Ovary (tissue), 9 donors: Measurements from ENCODE around the gene ANO10. TPM values are rescaled to one million over a fixed set of nuclear protein-coding genes. Genes with fewer than 3 reads are reported as not detected.

Experiments used
- DNase-seq, 5 donors: peaks; one replicate each; pipeline ENCODE4 v3.0.0-alpha.2; 2019 to 2020
- H3K27ac ChIP-seq, 2 donors: fragments of 200-600 bp; one replicate each; pipeline versions ENCODE4 v1.5.1 to v1.8.0; 2019 to 2022
- H3K27me3 ChIP-seq: fragments of 200-600 bp; one replicate; pipeline ENCODE4 v1.8.0; 2022
- H3K36me3 ChIP-seq: fragments of 200-600 bp; sonication (generic); one replicate; pipeline ENCODE4 v1.5.1; 2019
- H3K4me1 ChIP-seq: one replicate; pipeline ENCODE4 v1.8.1; 2013; ENCODE audit warnings: mild to moderate bottlenecking, moderate library complexity; ENCODE audit not compliant: insufficient read depth
- H3K4me3 ChIP-seq: fragments of 200-600 bp; sonication (generic); one replicate; pipeline ENCODE4 v1.5.1; 2017
- H3K9me3 ChIP-seq, 2 donors: fragments of 200-600 bp in 1 of 2; sonication (generic) in 1 of 2; one replicate each; pipeline versions ENCODE4 v1.5.1 to v1.8.1; 2013 to 2019; ENCODE audit warnings: mild to moderate bottlenecking in 1 of 2, moderate library complexity in 1 of 2
- CTCF ChIP-seq, 3 donors: fragments of 450-650 bp in 2 of 3; fragments of 200-600 bp in 1 of 3; IDR thresholded peaks; one replicate each; pipeline versions ENCODE4 v1.5.1 to v1.8.0; 2016 to 2022; ENCODE audit warnings: antibody characterized with exemption in 3 of 3, mild to moderate bottlenecking in 1 of 3
- EP300 ChIP-seq: sonication (generic); formaldehyde crosslinking; IDR thresholded peaks from one replicate; pipeline ENCODE4 v1.6.1; 2017; ENCODE audit warnings: antibody characterized with exemption
- POLR2A ChIP-seq: fragments of 450-650 bp; IDR thresholded peaks from one replicate; pipeline ENCODE4 v1.6.1; 2017; ENCODE audit warnings: antibody characterized with exemption, mild to moderate bottlenecking, moderate library complexity
- WGBS, 3 donors: extraction: QIAGEN DNeasy Blood & Tissue Kit in 1 of 3; methylation state at CpG; one replicate each; pipeline versions ENCODE4 v1.1.5 to v1.1.7; 2013 to 2017; 5-methylcytosine and 5-hydroxymethylcytosine counted together
- intact Hi-C, 4 donors: fragments of 100-400 bp; cut with DNase I; formaldehyde crosslinking; loops; one replicate each; pipeline versions ENCODE4 v1.11.0 to v1.15.1; 2022 to 2023
- polyA plus RNA-seq, 2 donors: library from polyadenylated mRNA; stranded (reverse); fragments of 200-250 nt in 1 of 2; fragments of 350-450 nt in 1 of 2; fragmentation: Illumina TruSeq in 1 of 2; extraction: RNeasy Lipid Tissue Mini Kit (QIAGEN cat#74804) in 1 of 2; gene quantifications; one replicate each; pipeline ENCODE4 v1.2.3, GENCODE V29; 2013 to 2014
- total RNA-seq, 7 donors: library from RNA; depleted of rRNA in 2 of 7; stranded (reverse); fragments of >200 nt in 2 of 7; fragmentation: NEBNext Ultra II Directional in 3 of 7; extraction: Animal tissue kit (Norgen Biotek cat#: 25700) in 3 of 7; gene quantifications; one replicate each; pipeline versions ENCODE4 v1.1.0 to v1.2.4, GENCODE V29; 2016 to 2023
- donor health status: DM: no; HTN: no; CAD: no; lungs with moderate emphysema.
- donor health status: DM: no; HTN: no; CAD: no.
- donor health status: Bipolar disorder and iron deficiency.
- donor health status: DM: yes; HTN: yes; CAD: no.
- donor health status: DM: no; HTN: no; CAD: no.
- donor health status: DM: yes; HTN: yes; CAD: no.

Gene ANO10
- total and polyA plus RNA-seq, 9 donors, result 12.2 to 58.7 (median 21.7) TPM

DNA sequence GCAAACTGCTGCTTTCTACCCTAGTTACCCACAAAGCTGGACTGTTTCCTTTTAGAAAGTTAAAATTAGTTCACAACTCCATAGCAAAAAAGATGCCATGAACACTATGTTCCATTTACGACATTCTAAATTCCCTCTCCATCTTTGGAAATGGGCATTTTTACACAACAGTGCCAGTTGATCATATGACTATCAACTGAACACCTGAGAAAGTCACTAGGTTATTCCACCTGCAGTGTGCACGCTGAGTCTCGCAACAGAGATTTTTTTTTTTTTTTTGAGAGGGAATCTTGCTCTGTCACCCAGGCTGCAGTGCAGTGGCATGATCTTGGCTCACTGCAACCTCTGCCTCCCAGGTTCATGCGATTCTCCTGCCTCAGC, 215.2 kb downstream of the ANO10 start:
- H3K27ac ChIP-seq, result no peak overlapping the region
- WGBS, 3 donors, result 96 to 98% (median 97%) methylated on average over 4 of the region's 4 CpGs
- H3K4me3 ChIP-seq, result no peak overlapping the region
- no peaks in the 10 kb centered on the region for H3K27me3 ChIP-seq
- no peak for TF ChIP-seq EP300
- TF ChIP-seq POLR2A, result no peak
- no peak for TF ChIP-seq CTCF (IDR thresholded peaks at IDR 0.05)
- no peaks in the 10 kb centered on the region for H3K9me3 ChIP-seq
- H3K36me3 ChIP-seq, result no peaks in the 10 kb centered on the region
- DNase-seq, result no peak
- no peaks in the 10 kb centered on the region for H3K4me1 ChIP-seq
- intact Hi-C loops, result no loop called here

- intact Hi-C loops, result no loop called here
- Histone ChIP-seq H3K9me3 (no peaks in the 10 kb centered on the region), H3K27me3 (no peaks in the 10 kb centered on the region), H3K4me3 (no peak overlapping the region), H3K4me1 (no peaks in the 10 kb centered on the region), H3K27ac (no peak overlapping the region), H3K36me3 (no peaks in the 10 kb centered on the region)
- 91 to 92% (median 91%) methylated on average over 11 of the region's 11 CpGs for WGBS, 3 donors
- TF ChIP-seq EP300, result no peak
- no peak for TF ChIP-seq POLR2A
- TF ChIP-seq CTCF (IDR thresholded peaks at IDR 0.05), result no peak
- no peak for DNase-seq
These were observed 215.7 kb downstream of the ANO10 start for GRCh38 chr3:43405888-43406642.

- Histone ChIP-seq H3K9me3 (no peaks in the 10 kb centered on the region), H3K27ac (no peak overlapping the region), H3K36me3 (no peaks in the 10 kb centered on the region), H3K4me3 (no peak overlapping the region), H3K4me1 (no peaks in the 10 kb centered on the region), H3K27me3 (no peaks in the 10 kb centered on the region)
- DNase-seq, result no peak
- intact Hi-C loops, result no loop called here
- 93 to 96% (median 95%) methylated on average over 9 of the region's 9 CpGs for WGBS, 3 donors
- TF ChIP-seq POLR2A, result no peak
- TF ChIP-seq CTCF (IDR thresholded peaks at IDR 0.05), result no peak
- no peak for TF ChIP-seq EP300
These were observed 220.8 kb downstream of the ANO10 start for GRCh38 chr3:43400781-43401730.

DNA sequence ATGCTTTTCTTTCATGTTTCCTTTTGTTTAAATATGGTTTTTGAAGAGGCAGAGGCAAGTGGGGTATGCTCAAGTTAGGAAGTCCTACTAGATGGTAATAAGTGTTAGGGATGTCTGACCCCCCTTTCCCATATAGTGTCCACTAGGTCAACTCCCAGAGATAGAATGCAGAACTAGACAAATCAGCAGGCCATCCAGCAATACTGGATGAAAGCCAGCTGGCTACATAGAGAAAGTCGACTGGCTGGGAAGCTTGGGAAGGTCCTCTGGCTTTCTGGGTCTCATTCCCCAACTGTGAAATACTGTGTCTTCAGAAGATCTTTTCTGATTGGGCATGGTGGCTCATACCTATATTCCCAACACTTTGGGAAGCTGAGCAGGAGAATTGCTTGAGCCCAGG, 221.6 kb downstream of the ANO10 start:
- TF ChIP-seq POLR2A (no peak), EP300 (no peak), CTCF (IDR thresholded peaks at IDR 0.05) (no peak)
- WGBS, 3 donors, result 46 to 76% (median 52%) methylated on average over 1 of the region's 1 CpG
- no peaks in the 10 kb centered on the region for H3K4me1 ChIP-seq
- DNase-seq, result no peak
- H3K4me3 ChIP-seq, result no peak overlapping the region
- intact Hi-C loops, result no loop called here
- H3K27ac ChIP-seq, result no peak overlapping the region
- no peaks in the 10 kb centered on the region for H3K36me3 ChIP-seq
- H3K27me3 ChIP-seq, result no peaks in the 10 kb centered on the region
- no peaks in the 10 kb centered on the region for H3K9me3 ChIP-seq
